Trophoblast cell (in vitro differentiated cells and primary cell): ENCODE data around the gene ALPK3.

Experiments
- DNase-seq, 2 donors: peaks; one replicate each; pipeline ENCODE4 v3.0.0-alpha.2; 2016
- H2AFZ ChIP-seq: 2 replicates; pipeline ENCODE4 v1.6.1; 2013; ENCODE audit warnings: low read length, moderate library complexity, mild to moderate bottlenecking; ENCODE audit not compliant: insufficient read depth, poor library complexity
- H2AK5ac ChIP-seq: 2 replicates; pipeline ENCODE4 v1.6.1; 2013; ENCODE audit warnings: mild to moderate bottlenecking, low read length
- H2BK120ac ChIP-seq: 2 replicates; pipeline ENCODE4 v1.6.1; 2013; ENCODE audit warnings: low read length, mild to moderate bottlenecking, moderate library complexity; ENCODE audit not compliant: insufficient read depth, poor library complexity
- H2BK12ac ChIP-seq: 2 replicates; pipeline ENCODE4 v1.6.1; 2013; ENCODE audit warnings: mild to moderate bottlenecking, low read length, moderate library complexity
- H2BK5ac ChIP-seq: 2 replicates; pipeline ENCODE4 v1.6.1; 2013; ENCODE audit warnings: low read length, low read depth, moderate library complexity, mild to moderate bottlenecking; ENCODE audit not compliant: poor library complexity
- H3K14ac ChIP-seq: 2 replicates; pipeline ENCODE4 v1.6.1; 2013; ENCODE audit warnings: mild to moderate bottlenecking, low read length
- H3K18ac ChIP-seq: 2 replicates; pipeline ENCODE4 v1.6.1; 2013; ENCODE audit warnings: mild to moderate bottlenecking, low read length
- H3K23ac ChIP-seq: 2 replicates; pipeline ENCODE4 v1.6.1; 2013; ENCODE audit warnings: low read length
- H3K27ac ChIP-seq: 2 replicates; pipeline ENCODE4 v1.5.1; 2013; ENCODE audit warnings: low read depth, mild to moderate bottlenecking, inconsistent platforms, low read length, moderate library complexity
- H3K27me3 ChIP-seq: 2 replicates; pipeline ENCODE4 v1.6.1; 2013; ENCODE audit warnings: inconsistent platforms, mild to moderate bottlenecking, low read length, moderate library complexity; ENCODE audit not compliant: insufficient read depth
- H3K36me3 ChIP-seq, 2 experiments: 1 replicate in 1 of 2; 2 replicates in 1 of 2; pipeline ENCODE4 v1.6.1; 2013; ENCODE audit warnings: low read length in 2 of 2, mild to moderate bottlenecking in 2 of 2, moderate library complexity in 1 of 2; ENCODE audit not compliant: insufficient read depth in 2 of 2, control insufficient read depth in 1 of 2
- H3K4ac ChIP-seq: 2 replicates; pipeline ENCODE4 v1.6.1; 2013; ENCODE audit warnings: low read depth, mild to moderate bottlenecking, low read length, moderate library complexity
- H3K4me1 ChIP-seq, 2 experiments: 1 replicate in 1 of 2; 2 replicates in 1 of 2; pipeline ENCODE4 v1.6.1; 2013; ENCODE audit warnings: low read length in 2 of 2, mild to moderate bottlenecking in 2 of 2, moderate library complexity in 1 of 2; ENCODE audit not compliant: insufficient read depth in 2 of 2, control insufficient read depth in 1 of 2
- H3K4me2 ChIP-seq: 2 replicates; pipeline ENCODE4 v1.6.1; 2013; ENCODE audit warnings: inconsistent platforms, mild to moderate bottlenecking, low read length, moderate library complexity
- H3K4me3 ChIP-seq: 2 replicates; pipeline ENCODE4 v1.5.1; 2013; ENCODE audit warnings: mild to moderate bottlenecking, low read depth, low read length, inconsistent platforms
- H3K79me1 ChIP-seq: one replicate; pipeline ENCODE4 v1.6.1; 2013; ENCODE audit warnings: low read length
- H3K79me2 ChIP-seq: 2 replicates; pipeline ENCODE4 v1.6.1; 2013; ENCODE audit warnings: low read length, mild to moderate bottlenecking; ENCODE audit not compliant: control insufficient read depth, insufficient read depth, poor library complexity
- H3K9ac ChIP-seq: 2 replicates; pipeline ENCODE4 v1.6.1; 2013; ENCODE audit warnings: mild to moderate bottlenecking, low read length
- H3K9me3 ChIP-seq: 2 replicates; pipeline ENCODE4 v1.6.1; 2013; ENCODE audit warnings: low read depth, mild to moderate bottlenecking, control low read depth, inconsistent platforms, low read length; ENCODE audit not compliant: insufficient read depth
- H4K12ac ChIP-seq: 2 replicates; pipeline ENCODE4 v1.6.1; 2013; ENCODE audit warnings: low read depth, mild to moderate bottlenecking, low read length, moderate library complexity
- H4K8ac ChIP-seq: 2 replicates; pipeline ENCODE4 v1.6.1; 2013; ENCODE audit warnings: low read depth, mild to moderate bottlenecking, low read length, moderate library complexity
- H4K91ac ChIP-seq: one replicate; pipeline ENCODE4 v1.6.1; 2013; ENCODE audit warnings: low read depth, mild to moderate bottlenecking, low read length, moderate library complexity
- WGBS: extraction: QIAGEN DNeasy Blood & Tissue Kit; methylation state at CpG from one replicate; pipeline ENCODE4 v1.1.7; 2013; ENCODE audit warnings: missing lambda C conversion rate; ENCODE audit not compliant: insufficient read length, insufficient coverage; ENCODE audit errors: extremely low coverage; 5-methylcytosine and 5-hydroxymethylcytosine counted together

ALPK3 gene

GRCh38 chr15:84819291-84819768, 2.2 kb downstream of the ALPK3 start:
- H3K79me2 ChIP-seq: peaks cover 10% of the 10 kb centered on the region
- H3K27ac ChIP-seq: peak overlapping the region; percentile 93
- H2AK5ac ChIP-seq: peak overlapping the region; percentile 51
- H3K4ac ChIP-seq: peak overlapping the region; percentile 66
- H3K18ac ChIP-seq: peak overlapping the region; percentile 74
- peak overlapping the region; percentile 27 for H3K14ac ChIP-seq
- H3K4me3 ChIP-seq: no peak overlapping the region
- H4K91ac ChIP-seq: peak overlapping the region; percentile 97
- peak overlapping the region; percentile 23 for H2AFZ ChIP-seq
- peak overlapping the region; percentile 16 for H4K12ac ChIP-seq
- H3K4me2 ChIP-seq: peak overlapping the region; percentile 40
- no peaks in the 10 kb centered on the region for H3K27me3 ChIP-seq
- H2BK120ac ChIP-seq: peak overlapping the region; percentile 7
- DNase-seq: no peak
- peak overlapping the region; percentile 81 for H2BK12ac ChIP-seq
- no peaks in the 10 kb centered on the region for H3K9me3 ChIP-seq
- H3K4me1 ChIP-seq: peaks cover 36 to 40% of the 10 kb centered on the region in 2 experiments
- H3K9ac ChIP-seq: no peak overlapping the region
- H4K8ac ChIP-seq: peak overlapping the region; percentile 10
- no CpG with 5 or more reads among the region's 3 CpGs for WGBS
- H3K36me3 ChIP-seq: peaks cover 0 to 5% of the 10 kb centered on the region in 2 experiments
- H3K79me1 ChIP-seq: peaks cover 28% of the 10 kb centered on the region
- no peak overlapping the region for H3K23ac ChIP-seq
- peak overlapping the region; percentile 23 for H2BK5ac ChIP-seq

GRCh38 chr15:84819791-84820190, 2.6 kb downstream of the ALPK3 start:
- no peak overlapping the region for H3K4me3 ChIP-seq
- H3K36me3 ChIP-seq: peaks cover 0 to 7% of the 10 kb centered on the region in 2 experiments
- peak overlapping the region; percentile 10 for H4K8ac ChIP-seq
- peak overlapping the region; percentile 51 for H2AK5ac ChIP-seq
- H3K9ac ChIP-seq: no peak overlapping the region
- peaks cover 28% of the 10 kb centered on the region for H3K79me1 ChIP-seq
- peaks cover 36 to 40% of the 10 kb centered on the region in 2 experiments for H3K4me1 ChIP-seq
- no peak overlapping the region for H3K23ac ChIP-seq
- H3K18ac ChIP-seq: peak overlapping the region; percentile 74
- H3K9me3 ChIP-seq: no peaks in the 10 kb centered on the region
- H4K91ac ChIP-seq: peak overlapping the region; percentile 97
- no peak overlapping the region for H4K12ac ChIP-seq
- peak overlapping the region; percentile 81 for H2BK12ac ChIP-seq
- H3K79me2 ChIP-seq: peaks cover 10% of the 10 kb centered on the region
- H2BK120ac ChIP-seq: no peak overlapping the region
- H2AFZ ChIP-seq: peak overlapping the region; percentile 21
- no peak for DNase-seq
- H2BK5ac ChIP-seq: peak overlapping the region; percentile 23
- peak overlapping the region; percentile 27 for H3K14ac ChIP-seq
- no peaks in the 10 kb centered on the region for H3K27me3 ChIP-seq
- no CpG with 5 or more reads among the region's 2 CpGs for WGBS
- no peak overlapping the region for H3K27ac ChIP-seq
- peak overlapping the region; percentile 66 for H3K4ac ChIP-seq
- peak overlapping the region; percentile 40 for H3K4me2 ChIP-seq

- peaks cover 10% of the 10 kb centered on the region for H3K79me2 ChIP-seq
- H3K9ac ChIP-seq: no peak overlapping the region
- no peaks in the 10 kb centered on the region for H3K9me3 ChIP-seq
- H3K4me2 ChIP-seq: no peak overlapping the region
- no peak overlapping the region for H2AFZ ChIP-seq
- no peak overlapping the region for H3K4me3 ChIP-seq
- H2BK120ac ChIP-seq: no peak overlapping the region
- no peak overlapping the region for H2BK5ac ChIP-seq
- no peak overlapping the region for H4K12ac ChIP-seq
- WGBS: no CpG with 5 or more reads among the region's 8 CpGs
- no peak overlapping the region for H2AK5ac ChIP-seq
- H3K4ac ChIP-seq: no peak overlapping the region
- H4K8ac ChIP-seq: no peak overlapping the region
- H4K91ac ChIP-seq: no peak overlapping the region
- peaks cover 0 to 7% of the 10 kb centered on the region in 2 experiments for H3K36me3 ChIP-seq
- no peaks in the 10 kb centered on the region for H3K27me3 ChIP-seq
- H2BK12ac ChIP-seq: no peak overlapping the region
- H3K27ac ChIP-seq: no peak overlapping the region
- H3K23ac ChIP-seq: no peak overlapping the region
- peak in 1 of 2 donors; percentile 16 for DNase-seq
- peaks cover 28% of the 10 kb centered on the region for H3K79me1 ChIP-seq
- no peak overlapping the region for H3K14ac ChIP-seq
- H3K4me1 ChIP-seq: peaks cover 35 to 40% of the 10 kb centered on the region in 2 experiments
- H3K18ac ChIP-seq: no peak overlapping the region
Observed at GRCh38 chr15:84821501-84822021, 4.4 kb downstream of the ALPK3 start.

DNA sequence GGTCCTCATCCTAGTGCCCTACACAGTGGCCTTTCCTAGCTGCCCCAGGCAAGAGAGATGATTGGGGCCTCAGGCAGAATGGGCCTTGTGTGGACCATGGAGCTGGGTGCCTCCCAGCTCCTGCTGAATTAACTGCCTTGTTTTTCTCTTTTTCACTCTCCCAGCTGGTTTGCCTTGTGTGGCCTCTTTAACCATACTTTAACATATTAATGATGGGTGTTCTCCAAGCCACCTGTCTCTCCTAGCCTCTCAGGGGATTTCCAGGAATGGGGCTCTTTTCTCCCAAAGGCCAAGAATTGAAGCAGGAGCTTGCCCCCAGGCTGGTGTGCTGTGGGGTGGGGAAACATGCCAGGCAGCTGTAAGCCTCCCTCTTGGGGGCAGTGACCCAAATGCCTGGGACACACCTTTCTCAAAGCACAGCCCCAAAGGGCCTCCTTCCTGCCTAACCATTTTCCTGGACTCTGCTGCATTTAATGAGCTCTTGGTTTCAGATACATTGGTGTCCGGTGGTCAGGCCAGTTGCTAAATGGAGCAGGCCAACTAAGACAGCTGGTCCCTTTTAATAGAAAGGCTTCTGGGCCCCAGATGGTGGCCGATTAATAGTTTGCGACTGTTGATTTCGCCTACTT, 5.6 kb downstream of the ALPK3 start:
- DNase-seq: no peak
- no CpG with 5 or more reads among the region's 4 CpGs for WGBS

More for the DNA sequence above, 5.6 kb downstream of the ALPK3 start:
- Histone ChIP-seq H3K79me1 (peaks cover 18% of the 10 kb centered on the region), H4K12ac (no peak overlapping the region), H4K91ac (no peak overlapping the region), H3K4me1 (peaks cover 25 to 30% of the 10 kb centered on the region in 2 experiments), H2BK5ac (no peak overlapping the region), H3K14ac (no peak overlapping the region), H3K27me3 (no peaks in the 10 kb centered on the region), H4K8ac (no peak overlapping the region), H3K18ac (no peak overlapping the region), H2BK12ac (no peak overlapping the region), H2AK5ac (no peak overlapping the region), H3K79me2 (peaks cover 5% of the 10 kb centered on the region), H3K27ac (no peak overlapping the region), H3K9ac (no peak overlapping the region), H3K4me2 (no peak overlapping the region), H2AFZ (no peak overlapping the region), H3K36me3 (peaks cover 5 to 13% of the 10 kb centered on the region in 2 experiments), H3K4me3 (no peak overlapping the region), H3K9me3 (no peaks in the 10 kb centered on the region), H3K23ac (no peak overlapping the region), H2BK120ac (no peak overlapping the region), H3K4ac (no peak overlapping the region)
